ENCODE measurements around the gene FOXP1.
"Not testable (repeated sequence)": the region's sequence is repeated elsewhere in the genome, so short reads cannot be mapped to it uniquely, and the experiment has no call there.

Gene FOXP1

DNA sequence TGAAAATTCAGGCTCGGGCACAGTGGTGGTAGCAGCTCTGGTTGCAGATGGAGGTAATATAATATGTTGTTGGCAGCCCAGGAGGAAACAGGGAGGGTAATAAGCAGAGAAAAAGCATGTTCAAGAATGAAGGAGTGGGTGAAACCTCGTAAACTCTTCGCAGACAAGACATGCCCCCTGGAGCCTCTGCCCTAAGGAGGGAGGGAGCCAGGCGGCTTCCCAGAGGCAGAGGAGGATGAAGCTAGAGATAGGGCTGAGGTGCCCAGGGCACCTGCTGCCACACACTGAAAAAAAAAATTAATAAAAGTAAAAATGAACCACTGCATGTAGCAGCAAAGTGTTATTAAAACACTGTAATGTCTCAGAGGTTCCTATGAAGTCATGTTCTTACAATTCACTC lies 137.3 kb downstream of the FOXP1 start:
- FAIRE-seq: no peak

DNA sequence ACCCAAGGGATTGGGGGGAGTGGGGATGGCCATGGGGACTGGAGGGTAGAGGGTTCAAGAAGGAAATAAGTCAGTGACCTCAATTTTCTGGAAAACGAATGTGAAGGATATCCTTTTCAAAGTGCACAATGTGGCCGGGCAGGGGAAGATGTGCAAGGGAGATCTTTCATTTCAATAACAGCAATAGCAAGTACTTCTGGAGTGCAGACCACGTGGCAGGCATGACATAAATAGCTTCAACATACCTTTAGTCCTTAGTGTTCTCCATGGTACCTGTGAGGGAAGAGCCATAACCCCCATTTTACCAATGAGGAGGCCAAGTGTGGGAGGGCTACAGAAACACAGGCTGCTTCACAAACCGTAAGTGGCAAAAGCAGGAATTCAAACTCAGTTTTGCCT lies 138.7 kb downstream of the FOXP1 start:
- no peak for FAIRE-seq

DNA sequence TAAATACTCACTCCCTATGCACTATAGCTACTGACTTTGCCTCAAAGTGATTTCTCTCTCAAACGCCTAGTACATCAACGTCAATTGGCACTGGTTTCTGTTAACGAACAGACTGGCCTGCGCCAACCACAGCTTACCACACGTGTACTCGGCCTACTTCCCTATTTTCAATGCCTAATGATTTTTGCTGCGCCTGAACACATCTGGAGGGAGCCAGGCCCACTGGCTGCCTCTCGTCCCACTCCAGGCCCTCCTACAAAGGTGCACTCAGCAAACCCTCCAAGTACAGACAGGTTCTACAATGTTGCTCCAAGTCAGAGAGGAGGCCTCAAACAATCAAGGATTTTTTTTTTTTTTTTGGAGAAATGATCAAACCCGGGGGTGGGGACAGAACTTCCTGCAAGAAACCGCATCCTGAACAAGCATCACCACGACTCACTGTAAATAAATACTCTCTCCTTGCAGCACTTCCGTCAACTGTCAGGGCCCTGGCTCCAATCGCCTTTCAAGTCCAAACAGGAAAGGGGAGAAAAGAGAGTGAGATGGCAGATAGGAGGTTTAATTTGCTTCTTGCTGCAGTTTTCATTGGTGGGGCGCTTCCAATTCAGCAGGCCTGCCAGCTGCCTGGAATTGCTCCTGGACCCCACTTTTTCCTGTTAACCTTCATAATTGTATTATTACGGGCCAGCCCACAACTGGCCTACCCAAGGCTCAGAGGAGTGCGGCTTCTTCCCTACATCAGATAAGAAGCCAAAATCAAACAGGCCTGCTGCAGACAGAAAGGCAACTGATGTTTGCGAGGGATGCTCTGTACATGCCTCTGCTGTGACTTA lies 139.3 kb downstream of the FOXP1 start:
- FAIRE-seq: no peak

DNA sequence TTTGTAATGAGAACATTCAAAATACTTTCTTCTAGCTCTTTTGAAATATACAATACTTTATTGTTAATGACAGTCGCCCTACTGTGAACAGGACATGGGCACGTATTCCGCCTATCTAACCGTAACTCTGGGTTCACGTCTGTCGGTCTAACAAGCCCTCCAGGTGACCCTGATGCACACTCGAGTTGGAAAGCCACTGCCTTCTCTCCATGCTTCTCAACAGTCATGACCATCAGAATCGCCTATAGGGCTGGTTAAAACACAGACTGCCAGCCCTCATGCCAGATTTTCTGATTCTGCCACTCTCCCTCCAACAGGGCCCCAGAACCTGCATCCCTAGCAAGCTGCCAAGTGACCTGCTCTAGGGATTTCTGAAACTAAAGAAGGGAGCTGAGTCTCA lies 140.2 kb downstream of the FOXP1 start:
- FAIRE-seq: no peak

DNA sequence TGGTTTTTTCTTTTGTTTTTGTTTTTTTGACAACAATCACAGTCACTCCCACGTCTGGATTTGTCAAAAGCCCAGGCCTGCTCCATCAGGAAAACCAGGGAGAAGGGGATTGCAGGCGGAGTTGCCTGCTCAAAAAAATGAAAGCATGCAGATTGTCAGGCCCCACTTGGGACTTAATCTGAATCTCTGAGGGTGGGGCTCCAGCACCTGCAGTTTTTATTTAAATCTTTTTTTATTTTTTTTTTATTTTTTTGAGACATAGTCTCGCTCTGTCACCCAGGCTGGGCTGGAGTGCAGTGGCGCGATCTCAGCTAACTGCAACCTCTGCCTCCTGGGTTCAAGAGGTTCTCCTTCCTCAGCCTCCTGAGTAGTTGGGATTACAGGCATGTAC lies 140.9 kb downstream of the FOXP1 start:
- FAIRE-seq: no peak

DNA sequence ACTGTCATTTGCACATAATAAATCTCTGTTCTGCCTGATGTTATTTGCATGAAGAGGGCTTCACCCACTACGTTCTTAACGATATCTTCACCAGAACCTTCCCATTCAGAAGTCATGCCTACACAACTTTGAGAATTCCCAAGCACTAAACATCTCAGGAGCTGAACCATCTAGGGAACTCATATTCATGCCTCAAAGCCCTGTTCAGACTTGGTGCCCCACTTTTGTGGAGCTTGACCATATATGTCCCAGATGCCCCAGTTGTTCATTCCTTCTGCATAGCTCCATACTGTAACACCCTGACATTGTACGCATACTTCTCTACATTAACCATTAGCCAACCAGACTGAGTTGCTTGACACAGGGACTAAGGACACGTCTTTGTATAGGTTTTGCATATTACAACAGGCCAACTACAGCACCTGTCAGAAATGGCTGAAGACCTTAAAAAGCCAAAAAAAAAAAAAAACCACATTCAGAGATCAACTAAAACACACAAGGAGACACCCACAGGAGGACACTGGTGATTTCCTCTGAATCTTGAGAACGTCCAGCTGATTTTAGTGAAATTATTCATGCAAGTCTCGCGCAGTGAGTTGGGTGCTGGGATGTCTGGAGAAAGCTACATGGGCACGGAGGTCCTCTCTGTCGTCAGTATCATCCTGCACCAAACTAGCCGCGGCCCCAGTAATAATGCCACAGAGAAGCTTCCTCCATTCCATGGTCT lies 141.4 kb downstream of the FOXP1 start:
- FAIRE-seq: no peak

DNA sequence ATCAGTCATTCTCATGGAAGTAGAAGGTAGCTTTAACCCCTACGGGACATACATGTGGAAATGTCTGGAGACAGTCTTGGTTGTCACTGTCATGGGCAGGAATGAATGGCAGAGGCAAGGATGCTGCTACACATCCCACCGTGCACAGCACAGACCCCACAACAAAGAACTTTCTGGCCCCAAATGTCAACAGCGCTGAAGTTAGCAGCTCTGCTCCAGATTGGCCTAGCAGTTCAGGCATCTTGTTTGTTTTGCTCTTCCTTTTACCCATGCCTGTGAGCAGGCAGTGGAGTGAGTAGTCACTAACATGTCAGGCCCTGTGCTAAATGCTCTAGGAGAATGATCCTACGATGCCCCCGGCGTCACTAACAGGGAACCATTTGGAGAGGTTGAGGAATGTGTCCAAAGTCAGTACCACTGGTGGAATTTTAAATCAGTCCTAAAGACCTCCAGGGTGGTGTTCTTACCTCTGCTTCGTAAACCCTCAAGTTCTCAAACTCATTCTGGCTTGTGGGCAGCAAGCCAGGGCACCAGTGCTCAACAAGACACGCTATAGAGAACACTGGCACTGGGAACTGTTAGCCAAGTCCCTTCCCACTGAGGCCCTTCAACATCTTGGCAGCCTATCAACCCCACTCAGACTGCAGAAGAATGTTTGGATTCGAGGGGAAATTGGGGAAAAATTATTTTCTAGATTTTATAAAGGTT lies 142.2 kb downstream of the FOXP1 start:
- FAIRE-seq: no peak

DNA sequence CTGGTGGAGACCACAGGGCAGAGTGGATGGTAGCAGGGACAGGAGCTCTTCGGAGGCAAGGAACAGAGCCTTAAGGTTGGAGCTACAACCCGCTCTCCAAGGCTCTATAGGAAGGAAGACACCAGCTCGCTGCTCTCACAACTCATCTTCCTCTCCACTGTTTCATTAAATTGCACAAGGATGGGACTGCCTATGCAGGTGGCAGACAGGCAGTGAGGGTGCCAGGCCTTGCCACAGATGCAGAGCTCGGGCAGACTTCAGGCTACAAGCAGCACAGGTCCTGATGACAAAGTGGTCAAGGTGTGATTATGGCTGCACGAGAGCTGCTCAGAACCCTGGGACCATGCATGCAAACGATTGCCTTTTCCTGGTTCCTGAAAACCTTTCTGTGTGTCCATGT lies 144.6 kb downstream of the FOXP1 start:
- FAIRE-seq: no peak

DNA sequence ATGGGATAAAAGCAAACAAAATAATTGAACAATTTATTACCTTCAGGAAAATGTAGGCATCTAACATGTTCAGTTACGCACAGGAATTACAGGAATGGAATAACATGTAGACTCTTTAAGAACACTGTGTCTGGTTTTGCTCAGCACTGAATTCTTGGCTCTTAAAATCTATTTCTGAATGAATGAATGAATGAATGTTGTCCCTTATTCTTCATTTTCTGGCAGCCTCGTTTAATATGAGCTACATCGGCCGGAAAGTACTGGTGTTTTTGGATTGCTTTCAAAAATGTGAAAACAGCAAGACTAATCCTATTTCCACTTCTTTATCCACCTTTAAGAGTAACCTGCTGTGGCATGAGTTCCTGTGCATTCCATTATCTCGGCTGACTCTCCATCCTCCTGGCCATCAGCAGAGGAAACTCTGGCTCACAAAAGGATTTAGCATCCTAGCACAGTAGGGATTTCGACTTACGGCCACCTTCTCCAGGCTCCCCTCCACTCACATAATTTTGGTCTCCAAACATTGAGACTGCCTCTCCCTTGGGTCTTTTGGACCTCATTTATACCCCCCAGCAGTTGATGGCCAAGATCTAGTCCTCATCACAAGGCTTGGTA lies 145.3 kb downstream of the FOXP1 start:
- FAIRE-seq: no peak

DNA sequence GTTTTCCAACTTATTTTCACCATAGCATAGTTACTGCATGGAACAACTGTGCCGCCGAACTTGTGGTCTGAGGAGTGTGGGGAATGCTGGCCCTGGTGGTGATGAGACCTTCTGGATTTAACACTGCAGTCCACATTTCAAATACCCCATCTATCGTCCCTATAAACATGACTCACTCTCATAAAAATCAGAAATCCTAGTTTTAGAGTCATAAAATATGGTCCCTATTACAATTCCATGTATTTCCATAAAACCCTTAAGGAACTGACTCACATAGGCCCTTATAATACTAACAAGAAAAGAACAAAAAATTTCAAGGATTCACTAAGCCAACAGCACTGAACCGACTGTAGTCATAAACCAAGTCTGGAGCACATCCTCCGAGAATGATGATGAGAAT lies 147.2 kb downstream of the FOXP1 start:
- FAIRE-seq: no peak

DNA sequence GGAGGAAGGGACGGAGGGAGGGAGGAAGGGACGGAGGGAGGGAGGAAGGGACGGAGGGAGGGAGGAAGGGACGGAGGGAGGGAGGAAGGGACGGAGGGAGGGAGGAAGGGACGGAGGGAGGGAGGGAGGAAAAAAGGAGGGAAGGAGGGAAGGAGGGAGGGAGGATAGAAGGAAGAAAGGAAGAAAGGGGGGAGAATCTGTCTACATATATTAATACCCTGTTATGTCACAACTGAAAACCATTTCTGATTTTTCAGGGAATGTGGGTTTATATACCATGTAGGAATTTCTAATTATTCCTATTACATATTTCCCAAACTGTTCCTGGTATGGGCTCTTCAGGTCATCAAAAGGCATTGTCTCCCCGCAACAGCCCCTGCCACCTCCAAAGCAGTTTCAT lies 147.7 kb downstream of the FOXP1 start:
- FAIRE-seq: not testable (repeated sequence)

DNA sequence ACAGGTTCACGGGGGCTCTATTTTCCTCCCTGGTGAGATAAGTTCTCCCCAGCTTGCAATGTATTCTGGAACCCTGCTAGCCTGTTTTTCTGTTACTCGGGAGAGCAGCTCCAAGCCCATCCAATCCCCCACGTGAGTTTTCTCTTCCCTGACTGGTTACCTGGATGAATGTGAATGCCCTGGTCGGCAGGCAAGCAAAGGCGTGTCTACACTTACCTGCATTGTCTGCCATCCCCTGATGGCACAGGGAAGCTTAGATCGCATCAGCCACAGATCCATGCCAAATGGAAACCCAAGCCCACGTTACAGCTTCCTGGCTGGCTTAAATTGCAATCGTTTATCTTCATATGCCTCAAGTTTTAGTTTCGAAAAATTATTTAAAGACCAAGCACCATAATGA lies 149.9 kb downstream of the FOXP1 start:
- FAIRE-seq: no peak

DNA sequence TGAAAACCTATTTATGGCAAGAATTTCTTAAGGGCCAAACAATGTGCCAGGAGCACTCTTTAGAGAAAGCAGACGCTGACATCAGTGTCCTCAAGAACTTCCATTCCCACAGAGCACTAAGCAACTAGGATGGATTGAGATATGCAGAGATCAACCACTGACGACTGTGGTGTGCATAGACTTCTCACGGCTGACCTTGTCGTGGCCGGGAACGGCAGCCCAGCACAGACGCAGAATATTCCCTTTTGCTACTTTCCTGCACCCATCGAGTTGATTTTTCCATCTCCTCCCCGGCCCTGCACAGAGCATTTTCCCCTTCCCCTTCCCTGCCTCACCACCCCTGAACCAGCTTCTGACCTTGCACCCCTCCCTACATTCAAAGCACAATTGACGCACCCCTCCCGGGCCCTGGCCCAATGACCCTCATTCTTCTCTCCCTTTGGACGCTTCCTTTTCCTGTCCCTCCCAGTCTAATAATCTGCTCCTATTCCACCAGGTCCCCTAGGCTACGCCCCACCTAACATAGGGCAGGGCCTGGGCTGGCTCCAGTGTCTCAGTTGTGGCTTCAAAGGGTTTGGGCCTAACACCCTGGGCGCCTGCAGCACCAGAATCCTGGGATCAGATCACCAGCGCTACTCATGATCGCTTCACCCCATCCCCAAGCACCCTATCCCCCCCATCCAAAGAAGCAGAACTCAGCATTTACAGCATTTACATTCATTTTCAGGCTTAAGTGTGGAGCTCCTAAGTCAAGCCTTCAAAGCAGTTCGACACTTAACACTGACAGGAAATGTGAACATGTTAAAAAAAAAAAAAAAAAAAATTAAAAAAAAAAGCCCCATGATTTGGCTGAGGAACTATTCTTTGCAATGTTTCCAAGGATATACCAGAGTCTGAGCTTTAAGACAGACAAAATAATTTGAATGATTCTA lies 151.2 kb downstream of the FOXP1 start:
- no peak for FAIRE-seq

DNA sequence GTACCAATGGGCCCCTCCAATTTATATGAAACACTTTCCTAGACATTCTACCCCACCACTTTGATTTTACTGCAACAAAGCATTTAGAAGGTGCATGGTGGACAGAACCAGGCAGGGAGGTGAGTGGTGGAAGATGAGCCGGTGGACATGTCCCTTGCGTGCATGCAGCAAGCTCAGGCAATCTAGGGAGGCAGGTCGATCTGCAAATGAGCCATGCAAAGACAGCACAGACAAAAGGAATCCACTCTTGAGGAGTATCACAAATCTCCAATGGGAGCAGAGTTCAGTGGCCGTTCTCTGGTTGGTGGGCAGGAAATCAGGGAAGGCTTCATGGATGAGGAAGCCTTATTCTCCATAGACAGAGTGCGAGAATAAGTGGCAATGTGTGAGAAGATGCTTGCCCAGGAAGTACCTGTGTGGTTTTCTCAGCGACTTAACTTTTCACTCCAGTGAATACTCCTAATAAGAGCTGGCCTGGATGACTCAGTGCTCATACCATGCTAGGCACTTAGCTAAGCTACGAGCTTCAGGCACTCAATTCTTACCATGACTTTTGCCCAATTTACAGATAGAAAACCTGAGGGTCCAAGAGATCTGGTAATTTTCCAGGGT lies 152.5 kb downstream of the FOXP1 start:
- no peak for FAIRE-seq

DNA sequence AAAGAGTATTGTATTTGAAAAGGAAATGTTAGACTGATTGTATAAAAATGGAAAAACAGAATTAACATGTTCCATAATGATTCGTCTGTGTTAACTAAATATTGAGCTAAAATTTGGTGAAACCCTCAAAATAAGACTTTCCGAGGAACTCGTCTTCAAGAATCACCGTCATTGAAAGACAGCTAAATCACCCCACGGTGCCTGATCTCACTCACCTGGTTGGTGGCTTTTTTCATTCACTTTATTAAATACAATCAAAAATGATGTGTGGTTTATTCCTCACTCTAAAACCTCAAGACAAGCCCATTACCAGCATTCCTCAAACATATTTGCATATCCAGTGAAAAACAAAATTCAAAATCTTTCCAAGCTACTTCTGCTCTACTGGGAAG lies 153.9 kb downstream of the FOXP1 start:
- FAIRE-seq: no peak

DNA sequence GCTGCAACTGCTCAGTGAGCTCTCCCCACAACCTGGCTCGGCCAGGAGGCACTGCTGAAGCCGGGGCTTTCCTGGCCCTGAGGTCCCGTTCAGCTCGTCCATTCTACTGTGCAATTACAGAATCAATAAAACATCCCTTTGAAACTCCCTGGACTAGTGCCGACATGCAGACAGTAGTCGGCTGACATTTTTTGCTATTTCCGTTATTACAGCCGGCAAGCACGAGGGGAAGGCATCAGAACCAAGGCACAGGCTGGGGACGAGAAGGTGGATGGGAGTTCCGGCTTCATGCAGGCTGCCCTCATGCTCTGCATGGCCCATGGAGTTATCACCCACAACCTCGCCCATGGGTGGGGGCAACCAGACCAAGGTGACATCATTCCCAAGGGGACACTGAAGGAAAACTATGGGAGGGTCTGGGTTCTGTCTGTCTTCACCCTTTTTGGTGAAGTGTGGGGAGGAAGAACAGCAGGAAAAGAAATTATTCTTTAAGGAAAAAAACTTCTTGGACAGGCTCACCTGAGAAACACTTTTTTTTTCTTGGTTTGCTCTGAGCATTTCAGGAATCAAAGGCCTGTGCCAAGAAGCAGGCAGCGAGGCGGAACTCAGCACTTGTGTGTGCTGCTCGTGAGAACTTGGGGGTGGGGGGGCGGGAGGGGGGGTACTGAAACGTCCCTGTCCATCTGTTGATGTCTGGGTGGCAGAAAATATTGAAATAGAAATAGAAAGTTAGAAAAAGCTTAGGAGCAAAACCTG lies 154.5 kb downstream of the FOXP1 start:
- FAIRE-seq: no peak

DNA sequence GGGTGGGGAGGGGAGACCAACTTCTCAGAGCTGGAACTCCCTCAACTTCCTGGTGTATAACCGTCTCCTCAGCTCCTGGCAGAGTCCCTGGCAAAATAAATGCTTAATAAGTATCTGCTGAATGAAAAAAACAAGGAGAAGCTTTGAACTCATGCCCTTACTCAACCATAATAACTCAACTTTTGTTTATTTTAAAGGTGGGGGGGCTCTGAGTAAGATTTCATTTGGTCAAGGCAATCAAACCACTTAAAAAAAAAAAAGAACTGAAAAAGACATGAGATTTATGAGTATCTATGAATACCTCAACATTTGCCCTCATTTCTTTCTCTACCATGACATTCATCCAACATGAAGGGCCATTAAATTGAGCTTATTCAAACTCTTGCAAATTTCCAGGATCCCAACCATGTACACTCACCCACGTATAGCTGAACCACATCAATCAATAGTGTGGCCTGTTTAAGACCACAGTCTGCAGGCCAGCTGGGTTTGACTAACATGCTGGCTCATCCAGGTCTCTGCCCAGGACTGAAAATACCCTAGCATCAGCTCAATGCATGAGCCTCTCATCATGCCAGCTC lies 157.9 kb downstream of the FOXP1 start:
- FAIRE-seq: no peak

DNA sequence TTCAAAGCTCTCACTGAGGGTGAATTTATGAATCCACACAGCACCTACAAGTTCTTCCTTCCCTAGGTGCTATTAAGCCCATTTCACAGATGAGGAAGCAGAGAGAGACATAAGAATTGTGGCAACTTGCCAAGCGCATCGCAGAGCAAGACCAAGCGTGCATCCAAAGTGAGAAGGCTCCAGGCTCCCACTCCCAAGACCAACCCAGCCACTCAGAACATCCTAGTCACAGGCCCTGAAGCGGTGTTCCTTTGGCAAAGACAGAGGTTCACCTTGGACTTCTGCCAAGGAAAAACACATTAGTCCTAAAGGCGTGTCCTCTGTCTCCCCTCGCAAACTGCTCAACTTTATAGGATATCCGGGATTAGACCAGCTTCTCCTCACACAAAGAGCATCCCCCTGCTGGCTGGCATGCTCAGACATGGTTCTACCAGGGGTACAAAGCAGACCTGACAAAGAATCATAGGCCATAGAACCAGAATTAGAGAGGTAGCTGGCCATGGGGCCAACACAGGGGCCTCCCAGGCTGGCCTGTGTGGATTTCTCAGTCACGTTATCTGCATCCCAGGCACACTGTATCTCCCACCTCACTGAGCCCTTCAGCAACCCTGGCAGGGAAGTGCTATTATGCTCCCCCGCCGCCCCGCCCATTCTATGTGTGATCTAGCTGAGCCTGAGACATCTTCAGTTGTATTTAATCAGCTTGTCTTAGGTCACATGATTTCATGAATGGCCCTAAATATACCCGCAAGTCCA lies 160.2 kb downstream of the FOXP1 start:
- FAIRE-seq: no peak

DNA sequence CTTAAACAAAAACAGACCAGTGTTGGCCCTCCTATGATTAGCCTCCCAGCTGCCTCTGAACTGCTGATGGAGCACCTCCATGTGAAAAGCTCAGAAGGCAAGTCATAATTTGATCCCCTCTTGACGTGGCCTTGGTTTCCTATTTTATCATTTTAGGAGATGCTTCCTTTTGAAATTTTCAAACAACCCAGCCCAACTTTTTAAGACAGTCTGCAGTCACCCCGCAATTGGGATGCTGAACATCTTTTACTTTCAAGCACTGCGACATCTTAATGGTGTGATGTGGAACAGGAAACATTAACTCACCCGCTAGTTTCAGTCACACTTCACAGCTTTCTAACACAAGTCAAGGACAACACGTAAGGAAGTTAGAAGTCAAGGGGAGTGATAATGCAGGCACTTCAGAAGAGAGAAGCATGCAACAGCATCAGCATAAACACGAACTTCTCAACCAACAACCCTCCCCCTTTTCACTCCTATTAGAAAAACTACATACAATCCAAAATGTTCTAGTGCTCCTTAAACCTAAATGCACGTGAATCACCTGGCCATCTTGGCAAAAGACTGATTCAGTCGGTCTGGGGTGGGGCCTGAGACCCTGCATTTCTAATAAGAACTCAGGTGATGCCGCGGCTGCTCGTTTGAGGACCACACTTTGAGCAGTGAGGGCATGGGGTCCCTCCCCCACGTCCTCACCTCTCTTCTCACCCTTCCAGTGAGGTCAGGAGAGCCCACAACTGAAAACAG lies 161.5 kb downstream of the FOXP1 start:
- no peak for FAIRE-seq

Data from endometrium (tissue), 2 donors.